Stimulated activated CD8-positive, alpha-beta memory T cell treated with anti-CD3 and anti-CD28 coated beads, Interleukin-2, amount 100 ng/mL, for 1 hour (primary cell): ENCODE results near the gene PRRT4.
A peak's percentile ranks its signal among the peaks of the same experiment; 100 is the strongest.

Source experiments
- DNase-seq, 2 donors: peaks; one replicate each; pipeline ENCODE4 v3.0.0-alpha.2; 2020; ENCODE audit warnings: low read depth in 2 of 2

Gene PRRT4

DNA sequence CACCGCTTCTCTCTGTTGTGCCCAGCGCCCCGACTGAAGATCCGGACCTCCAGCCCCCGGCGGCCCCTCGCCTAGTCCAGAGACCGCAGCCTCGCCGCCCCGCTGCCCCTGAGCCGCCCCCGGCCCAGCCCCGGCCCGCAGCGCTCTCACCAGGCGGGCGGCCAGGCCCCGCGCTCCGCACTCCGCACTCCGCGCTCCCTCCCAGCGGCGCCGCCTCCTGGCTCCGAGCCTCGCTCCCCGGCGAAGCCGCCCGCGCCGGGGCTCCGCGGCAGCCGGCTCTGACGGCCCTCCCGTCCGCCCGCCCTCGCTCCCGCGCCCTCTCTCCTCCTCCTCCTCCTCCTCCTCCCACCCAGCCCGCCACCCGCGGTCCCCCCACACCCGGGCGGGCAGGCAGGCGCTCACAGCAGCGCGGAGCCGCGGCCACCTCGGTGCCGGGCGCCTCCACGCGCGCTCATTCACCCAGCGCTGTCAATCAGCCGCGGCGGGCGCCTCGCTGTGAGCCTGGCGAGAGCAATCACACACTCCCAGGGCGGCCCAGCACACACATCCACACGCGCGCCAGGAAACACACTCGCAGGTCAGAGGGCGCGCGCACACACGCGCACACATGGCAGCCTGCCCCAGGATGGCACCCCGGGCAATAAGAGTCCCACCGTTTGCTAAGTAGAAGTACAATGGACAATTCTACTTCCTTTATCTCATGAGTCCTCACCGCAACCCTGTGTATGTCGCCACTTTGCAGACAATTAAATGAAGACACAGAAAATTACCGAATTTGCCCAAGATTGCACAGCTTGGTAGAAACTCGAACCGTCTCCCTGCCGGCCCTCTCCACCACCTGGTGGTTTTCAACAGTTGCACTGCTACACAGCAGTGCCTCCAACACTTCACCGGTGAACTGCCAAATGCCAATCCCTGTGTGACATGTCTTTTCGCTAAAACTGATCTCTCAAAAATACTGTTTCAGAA lies at the start of gene PRRT4:
Gene PRRT4, minus strand, starts transcription at position 280 of the 969 bp plus-strand sequence.
- no peak for DNase-seq

DNA sequence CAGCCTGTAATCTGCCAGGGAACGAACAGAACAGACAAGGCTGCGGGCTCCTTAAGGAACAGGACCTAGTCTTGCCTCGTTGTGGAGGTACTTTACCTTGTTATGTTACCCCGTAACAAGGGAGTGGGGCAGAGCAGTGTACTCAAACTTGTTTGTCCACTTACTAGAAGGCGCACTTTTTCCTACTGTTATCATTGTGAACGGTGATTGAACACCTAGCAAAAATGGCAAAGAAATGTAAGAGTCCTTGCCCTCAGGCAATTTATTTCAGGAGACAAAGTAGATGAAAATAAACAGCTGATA lies 48.9 kb upstream of the PRRT4 start:
- no peak for DNase-seq

- DNase-seq, result peak; percentile 69 to 76
Observed at GRCh38 chr7:128409596-128410450, 48.3 kb upstream of the PRRT4 start, which contains the start of gene IMPDH1. IMPDH1 (minus strand) TSS chr7:128409982; CDS start chr7:128409901, 81 bp downstream.

DNA sequence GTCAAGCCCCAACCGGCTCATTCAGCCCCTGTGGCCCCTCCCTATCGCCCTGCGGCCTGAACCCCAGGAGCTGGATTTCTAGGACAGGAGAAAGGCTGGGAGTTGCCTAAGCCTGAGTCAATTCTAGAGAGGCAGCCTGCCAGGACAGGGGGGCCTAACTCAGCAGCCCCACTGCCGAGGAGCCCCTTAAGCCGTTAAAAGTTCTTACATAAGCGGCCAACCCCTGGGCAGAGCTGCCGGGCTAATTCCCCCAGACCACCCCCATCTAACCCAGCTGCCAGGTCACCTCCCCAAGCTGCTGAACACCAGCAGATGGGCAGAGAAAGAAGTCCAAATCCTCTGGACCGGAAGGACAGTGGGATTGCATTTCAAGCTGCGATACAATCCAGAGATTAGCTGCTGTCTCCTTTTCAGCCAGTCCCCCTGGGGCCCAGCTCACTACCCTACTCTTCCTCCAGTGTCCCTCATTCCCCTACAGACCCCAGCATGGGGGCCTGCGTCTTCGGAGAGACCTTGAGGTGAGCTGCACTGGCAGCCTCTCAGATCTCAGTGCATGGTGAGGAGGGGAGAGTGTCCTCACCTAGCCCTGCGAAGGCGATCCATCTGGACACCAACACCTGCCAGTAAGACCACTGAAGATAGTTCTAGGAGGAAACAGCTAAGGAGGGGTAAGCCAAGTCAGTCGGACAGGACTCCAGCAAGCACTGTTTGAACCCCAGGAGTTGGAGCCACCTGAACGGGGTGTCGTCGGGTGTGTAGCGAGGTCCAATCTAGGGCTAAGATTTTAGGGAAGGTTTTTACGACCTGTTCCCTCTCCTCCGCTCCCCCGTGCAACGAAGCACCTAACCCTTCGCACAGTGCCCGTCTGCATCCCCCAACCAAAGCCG lies 47.5 kb upstream of the PRRT4 start:
- no peak for DNase-seq

GRCh38 chr7:128407751-128408708 lies 46.5 kb upstream of the PRRT4 start:
- DNase-seq, result no peak

GRCh38 chr7:128407233-128407589 lies 45.7 kb upstream of the PRRT4 start:
- no peak for DNase-seq

GRCh38 chr7:128406314-128407232 lies 45.1 kb upstream of the PRRT4 start:
- DNase-seq, result no peak

GRCh38 chr7:128405471-128406313 lies 44.2 kb upstream of the PRRT4 start:
- DNase-seq, result peak; percentile 19 to 30

DNA sequence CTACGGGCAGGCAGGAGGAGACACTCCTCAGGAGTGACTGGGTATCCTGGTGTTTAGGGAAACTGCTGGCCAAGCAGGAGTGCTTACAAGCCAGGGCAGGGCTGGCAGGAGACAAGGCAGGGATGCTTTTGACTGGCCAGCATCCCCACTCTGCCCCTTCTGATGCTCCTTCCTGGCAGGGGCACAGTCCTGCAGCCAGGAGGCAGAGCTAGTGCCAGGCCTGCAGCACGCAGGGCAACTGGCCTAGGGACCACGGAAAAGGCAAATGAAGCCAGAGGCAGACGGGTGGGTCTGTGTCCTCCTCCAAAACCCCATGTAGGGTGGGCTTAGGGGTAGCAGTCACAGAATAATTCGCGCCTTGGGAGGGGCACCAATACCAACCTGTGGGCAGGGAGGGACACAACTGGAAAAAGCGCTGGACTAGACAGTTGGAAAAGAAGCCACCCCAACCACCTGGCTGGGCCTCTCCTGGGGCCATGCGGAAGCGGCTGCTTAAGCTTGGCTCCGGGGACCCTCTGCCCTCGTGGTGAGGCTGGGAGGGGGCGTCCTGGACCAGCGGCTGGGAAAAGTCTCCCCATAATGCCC lies 43.5 kb upstream of the PRRT4 start:
- no peak for DNase-seq

- DNase-seq, result no peak
Observed at GRCh38 chr7:128404143-128404681, 42.7 kb upstream of the PRRT4 start.

- no peak for DNase-seq
Observed at GRCh38 chr7:128403676-128404075, 42.2 kb upstream of the PRRT4 start.

GRCh38 chr7:128402356-128402755 lies 40.9 kb upstream of the PRRT4 start:
- no peak for DNase-seq

- DNase-seq, result no peak
Observed at GRCh38 chr7:128400566-128400965, 39.1 kb upstream of the PRRT4 start.

GRCh38 chr7:128399991-128400390 lies 38.5 kb upstream of the PRRT4 start:
- DNase-seq, result no peak

GRCh38 chr7:128398841-128399135 lies 37.3 kb upstream of the PRRT4 start:
- DNase-seq, result no peak

GRCh38 chr7:128398016-128398840 lies 36.7 kb upstream of the PRRT4 start:
- DNase-seq, result no peak

DNA sequence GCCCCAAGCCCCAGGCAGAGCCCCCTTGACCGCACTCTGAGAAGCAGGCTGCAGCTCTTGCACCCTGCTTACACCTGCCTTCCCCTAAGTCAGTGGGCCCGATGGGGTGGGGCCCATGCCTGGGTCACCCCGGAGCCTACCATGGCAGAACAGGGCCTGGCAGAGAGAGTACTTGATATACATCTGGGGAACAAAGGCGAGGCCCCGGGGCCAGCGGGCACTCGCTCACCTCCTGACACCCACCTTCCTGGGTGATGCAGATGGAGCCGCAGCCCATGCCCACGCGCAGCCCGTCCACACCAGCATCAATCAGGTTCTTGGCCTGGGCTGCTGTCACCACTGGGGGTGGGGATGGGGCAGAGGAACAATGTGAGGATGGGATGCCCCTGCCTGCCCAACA lies 34.9 kb upstream of the PRRT4 start:
- DNase-seq, result no peak
